ENCODE measurements around the gene HFE. TPM values are rescaled to one million over a fixed set of nuclear protein-coding genes. Genes with fewer than 3 reads are reported as not detected.

HFE gene
- total and polyA plus RNA-seq, 2 of the 13 experiments (the other 11 are each of a cell fraction or from before 2014, with no cell fraction given): 3.7 to 6.3 TPM

- TF ChIP-seq ZKSCAN8 (CRISPR knock-in tag; IDR thresholded peaks at IDR 0.05; ENCODE audit: borderline replicate concordance) (0 out of 2 replicates have a peak, but pooled peaks have one; percentile 13), MAX (IDR thresholded peaks at IDR 0.05) (0 out of 2 replicates have a peak, but pooled peaks have one; percentile 53), ZNF678 (CRISPR knock-in tag; IDR thresholded peaks at IDR 0.05) (no peak), SNRNP70 (IDR thresholded peaks at IDR 0.05; ENCODE audit: low read depth, low read length) (no peak), ZNF710 (CRISPR knock-in tag; IDR thresholded peaks at IDR 0.05; ENCODE audit: borderline replicate concordance) (no peak), HMGXB4 (CRISPR knock-in tag; IDR thresholded peaks at IDR 0.05; ENCODE audit: borderline replicate concordance in 1 of 2, low read depth in 1 of 2) (no peak; a peak in 1 of 4 replicates), GATAD1 (CRISPR knock-in tag; IDR thresholded peaks at IDR 0.05) (peak; percentile 54), ZNF784 (CRISPR knock-in tag; IDR thresholded peaks at IDR 0.05; ENCODE audit: borderline replicate concordance) (no peak), ZBTB42 (CRISPR knock-in tag; IDR thresholded peaks at IDR 0.05) (no peak), HMG20B (CRISPR knock-in tag; conservative IDR thresholded peaks at IDR 0.05) (no peak), MAFF (IDR thresholded peaks at IDR 0.05; ENCODE audit: low read depth, low read length) (no peak), SYNCRIP (IDR thresholded peaks at IDR 0.05; ENCODE audit: insufficient read depth, low read depth, low read length) (no peak), ZSCAN5A (CRISPR knock-in tag; IDR thresholded peaks at IDR 0.05; ENCODE audit: borderline replicate concordance) (no peak), ZNF275 (CRISPR knock-in tag; IDR thresholded peaks at IDR 0.05; ENCODE audit: borderline replicate concordance) (no peak)
- TF ChIP-seq, protein P1, sequence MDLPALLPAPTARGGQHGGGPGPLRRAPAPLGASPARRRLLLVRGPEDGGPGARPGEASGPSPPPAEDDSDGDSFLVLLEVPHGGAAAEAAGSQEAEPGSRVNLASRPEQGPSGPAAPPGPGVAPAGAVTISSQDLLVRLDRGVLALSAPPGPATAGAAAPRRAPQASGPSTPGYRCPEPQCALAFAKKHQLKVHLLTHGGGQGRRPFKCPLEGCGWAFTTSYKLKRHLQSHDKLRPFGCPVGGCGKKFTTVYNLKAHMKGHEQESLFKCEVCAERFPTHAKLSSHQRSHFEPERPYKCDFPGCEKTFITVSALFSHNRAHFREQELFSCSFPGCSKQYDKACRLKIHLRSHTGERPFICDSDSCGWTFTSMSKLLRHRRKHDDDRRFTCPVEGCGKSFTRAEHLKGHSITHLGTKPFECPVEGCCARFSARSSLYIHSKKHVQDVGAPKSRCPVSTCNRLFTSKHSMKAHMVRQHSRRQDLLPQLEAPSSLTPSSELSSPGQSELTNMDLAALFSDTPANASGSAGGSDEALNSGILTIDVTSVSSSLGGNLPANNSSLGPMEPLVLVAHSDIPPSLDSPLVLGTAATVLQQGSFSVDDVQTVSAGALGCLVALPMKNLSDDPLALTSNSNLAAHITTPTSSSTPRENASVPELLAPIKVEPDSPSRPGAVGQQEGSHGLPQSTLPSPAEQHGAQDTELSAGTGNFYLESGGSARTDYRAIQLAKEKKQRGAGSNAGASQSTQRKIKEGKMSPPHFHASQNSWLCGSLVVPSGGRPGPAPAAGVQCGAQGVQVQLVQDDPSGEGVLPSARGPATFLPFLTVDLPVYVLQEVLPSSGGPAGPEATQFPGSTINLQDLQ (CRISPR knock-in tag; IDR thresholded peaks at IDR 0.05): peak; percentile 78; the same call in 1 of the 2 replicates
- TF ChIP-seq, protein P2, sequence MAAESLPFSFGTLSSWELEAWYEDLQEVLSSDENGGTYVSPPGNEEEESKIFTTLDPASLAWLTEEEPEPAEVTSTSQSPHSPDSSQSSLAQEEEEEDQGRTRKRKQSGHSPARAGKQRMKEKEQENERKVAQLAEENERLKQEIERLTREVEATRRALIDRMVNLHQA (CRISPR knock-in tag; IDR thresholded peaks at IDR 0.05): no peak
Observed at GRCh38 chr6:26043384-26044139, 43.7 kb upstream of the HFE start (continued).
